Measurements from ENCODE around the gene TMEM161A. TPM values are rescaled to one million over a fixed set of nuclear protein-coding genes. Genes with fewer than 3 reads are reported as not detected.

The TMEM161A gene
- total and polyA plus RNA-seq, 9 of the 15 experiments (the other 6 are each of a cell fraction or from before 2014, with no cell fraction given) = 0.63 to 92.3 (median 38.9) TPM

GRCh38 chr19:19074196-19074882 lies 63.9 kb downstream of the TMEM161A start:
- Histone ChIP-seq H3K27ac (ENCODE audit: extremely low read depth, low read depth, low read length) (no peak overlapping the region), H3K9ac (ENCODE audit: insufficient read depth in 1 of 2, low read depth in 2 of 2, low read length in 2 of 2) (no peak overlapping the region), H3K27me3 (ENCODE audit: control insufficient read depth in 2 of 2, insufficient read depth in 2 of 2, low read length in 2 of 2) (no peaks in the 10 kb centered on the region), H3K9me3 (replicated peaks; ENCODE audit: control insufficient read depth, insufficient read depth, low read depth, low read length) (no peaks in the 10 kb centered on the region), H3K4me3 (no peak overlapping the region), H3K36me3 (ENCODE audit: control insufficient read depth, insufficient read depth, low read length) (peaks cover 57% of the 10 kb centered on the region; the same call in 2 of the 3 replicates), H4K20me1 (replicated peaks; ENCODE audit: control insufficient read depth, insufficient read depth, low read length) (no peaks in the 10 kb centered on the region; the same call in 1 of the 2 replicates), H3K79me2 (ENCODE audit: control insufficient read depth, insufficient read depth, low read length) (peaks cover 39% of the 10 kb centered on the region), H3K9me1 (ENCODE audit: control insufficient read depth, insufficient read depth, low read length) (no peaks in the 10 kb centered on the region), H3K4me1 (replicated peaks in 1 of 2; ENCODE audit: control insufficient read depth in 2 of 2, insufficient read depth in 2 of 2, low read length in 2 of 2) (no peaks in the 10 kb centered on the region; a peak in 2 of 5 replicates), H3K4me2 (ENCODE audit: insufficient read depth, low read length) (no peak overlapping the region), H2AFZ (ENCODE audit: low read depth, low read length) (no peak overlapping the region)
- CTCF ChIA-PET (ENCODE audit: low intra/inter-chr PET ratio) = no interaction called here
- intact Hi-C loops (cut with micrococcal nuclease) = no loop called here
- in situ Hi-C loops (cut with MboI) = no loop called here
- TF ChIP-seq ZNF76 (CRISPR knock-in tag; IDR thresholded peaks at IDR 0.05; ENCODE audit: borderline replicate concordance) = no peak
- TF ChIP-seq SUPT5H (IDR thresholded peaks at IDR 0.05) = peak; percentile 34; the same call in 1 of the 2 replicates
- TF ChIP-seq HDAC1 (IDR thresholded peaks at IDR 0.05) = 0 out of 4 replicates have a peak, but pooled peaks of 1 of the 2 experiments have one; percentile 19
- no peak for TF ChIP-seq STAG1 (CRISPR knock-in tag; IDR thresholded peaks at IDR 0.05; ENCODE audit: borderline replicate concordance)
- TF ChIP-seq MYBL2 (IDR thresholded peaks at IDR 0.05; ENCODE audit: low read depth) = no peak
- no peak for TF ChIP-seq MYBL2 (CRISPR knock-in tag; IDR thresholded peaks at IDR 0.05; ENCODE audit: borderline replicate concordance)
- TF ChIP-seq ZNF699 (CRISPR knock-in tag; IDR thresholded peaks at IDR 0.05; ENCODE audit: insufficient replicate concordance) = no peak
- TF ChIP-seq ZNF77 (CRISPR knock-in tag; IDR thresholded peaks at IDR 0.05) = no peak
- TF ChIP-seq JUNB (CRISPR knock-in tag; conservative IDR thresholded peaks at IDR 0.05) = no peak
- no peak for ATAC-seq
- peak; percentile 26 for FAIRE-seq
- POLR2A ChIA-PET = interaction anchor here (0.6 to 1.0 kb wide), 2 partner anchors 30 to 46 kb away, joined by 3 to 4 read pairs; no protein-coding TSS in a partner anchor
- WGBS (ENCODE audit: insufficient coverage, low coverage, missing lambda C conversion rate) = 83% methylated on average over 13 of the region's 13 CpGs
- BruUV-seq (replicated peaks) = no TSS peak
- DNase-seq (ENCODE audit: extremely low read depth in 1 of 4, low spot score in 3 of 4) = no peak
